Keratinocyte (primary cell): Measurements from ENCODE around the gene ADAT1. TPM values are rescaled to one million over a fixed set of nuclear protein-coding genes. Genes with fewer than 3 reads are reported as not detected.
A peak's percentile ranks its signal among the peaks of the same experiment; 100 is the strongest.

ENCODE experiments used
- DNase-seq: peaks from one replicate; pipeline ENCODE4 v3.0.0-alpha.2; 2011; ENCODE audit warnings: low read depth, missing footprints, low spot score
- FAIRE-seq: peaks from 2 replicates; lab custom pipeline; 2011; peaks lifted over from hg19 to GRCh38; lab: Jason Lieb, UNC
- H2AFZ ChIP-seq: 2 replicates; pipeline ENCODE4 v1.6.0; 2012; ENCODE audit warnings: low read length, control low read depth, inconsistent platforms; ENCODE audit not compliant: control insufficient read depth
- H3K27ac ChIP-seq: 2 replicates; pipeline ENCODE4 v1.5.1; 2011; ENCODE audit warnings: low read length; ENCODE audit not compliant: control insufficient read depth, insufficient read depth
- H3K27me3 ChIP-seq: 3 replicates; pipeline ENCODE4 v1.6.0; 2011; ENCODE audit warnings: low read length; ENCODE audit not compliant: control insufficient read depth, insufficient read depth; ENCODE audit errors: extremely low read depth
- H3K36me3 ChIP-seq, 2 experiments: 2 replicates in 1 of 2; 3 replicates in 1 of 2; pipeline ENCODE4 v1.5.1; 2011; ENCODE audit warnings: low read length in 2 of 2, mild to moderate bottlenecking in 1 of 2; ENCODE audit not compliant: control insufficient read depth in 2 of 2, insufficient read depth in 2 of 2; ENCODE audit errors: extremely low read depth in 1 of 2
- H3K4me1 ChIP-seq: 3 replicates; pipeline ENCODE4 v1.5.1; 2011; ENCODE audit warnings: low read length; ENCODE audit not compliant: control insufficient read depth, insufficient read depth; ENCODE audit errors: extremely low read depth
- H3K4me2 ChIP-seq: 3 replicates; pipeline ENCODE4 v1.6.0; 2011; ENCODE audit warnings: low read depth, low read length; ENCODE audit not compliant: control insufficient read depth, insufficient read depth; ENCODE audit errors: extremely low read depth
- H3K4me3 ChIP-seq, 3 experiments: fragments of 200-600 bp in 1 of 3; sonication (generic) in 1 of 3; 2 replicates in 2 of 3; 3 replicates in 1 of 3; pipeline ENCODE4 v1.5.1; 2011 to 2016; ENCODE audit warnings: low read length in 3 of 3, mild to moderate bottlenecking in 3 of 3, control low read depth in 2 of 3, inconsistent platforms in 1 of 3, low read depth in 1 of 3, mixed read lengths in 1 of 3, mixed run types in 1 of 3, moderate library complexity in 1 of 3; ENCODE audit not compliant: control insufficient read depth in 2 of 3, insufficient read depth in 2 of 3; ENCODE audit errors: extremely low read depth in 1 of 3
- H3K79me2 ChIP-seq: 2 replicates; pipeline ENCODE4 v1.6.0; 2012; ENCODE audit warnings: low read length; ENCODE audit not compliant: control insufficient read depth, insufficient read depth
- H3K9ac ChIP-seq: 3 replicates; pipeline ENCODE4 v1.6.0; 2011; ENCODE audit warnings: low read length; ENCODE audit not compliant: control insufficient read depth, insufficient read depth; ENCODE audit errors: extremely low read depth
- H3K9me1 ChIP-seq: 3 replicates; pipeline ENCODE4 v1.6.0; 2011; ENCODE audit warnings: low read length; ENCODE audit not compliant: control insufficient read depth, insufficient read depth; ENCODE audit errors: extremely low read depth
- H3K9me3 ChIP-seq: 2 replicates; pipeline ENCODE4 v1.5.1; 2012; ENCODE audit warnings: low read depth, low read length; ENCODE audit not compliant: control insufficient read depth
- H4K20me1 ChIP-seq: 3 replicates; pipeline ENCODE4 v1.6.0; 2011; ENCODE audit warnings: low read length; ENCODE audit not compliant: control insufficient read depth, insufficient read depth; ENCODE audit errors: extremely low read depth
- CTCF ChIP-seq, 3 experiments: IDR thresholded peaks in 1 of 3; conservative IDR thresholded peaks in 1 of 3; optimal IDR thresholded peaks in 1 of 3; 2 replicates in 2 of 3; 3 replicates in 1 of 3; pipeline versions ENCODE3 to v1.5.1; 2011; ENCODE audit warnings: low read length in 3 of 3, mild to moderate bottlenecking in 3 of 3, moderate library complexity in 2 of 3, control low read depth in 1 of 3, inconsistent platforms in 1 of 3; ENCODE audit not compliant: insufficient read depth in 2 of 3; ENCODE audit errors: extremely low read depth in 1 of 3
- EZH2 ChIP-seq: IDR thresholded peaks from one replicate; pipeline ENCODE4 v1.6.1; 2012; ENCODE audit warnings: inconsistent platforms, mild to moderate bottlenecking, low read length, moderate library complexity
- dilution Hi-C: fragments of 300-500 bp; cut with MboI; formaldehyde crosslinking; loops from one replicate; pipeline ENCODE4 v1.7.0; 2020; ENCODE audit warnings: low sequenced_read_pairs; ENCODE audit not compliant: extremely low pct_ligation_motif_present
- polyA plus RNA-seq, 5 experiments: library from polyadenylated mRNA; depleted of rRNA in 3 of 5; stranded (reverse) in 3 of 5; stranded (forward) in 1 of 5; unstranded in 1 of 5; fragments of >200 nt; gene quantifications; 1 replicate in 1 of 5; 2 replicates in 3 of 5; 3 replicates in 1 of 5; pipeline versions ENCODE4 v1.2.1 to v1.2.3, GENCODE V29; 2011 to 2012; ENCODE audit warnings: missing spikeins in 2 of 5, low read depth in 1 of 5, low replicate concordance in 1 of 5

The ADAT1 gene
- polyA plus RNA-seq, 1 donor (not counting 4 experiments of a cell fraction or from before 2014, with no cell fraction given) = 34.4 TPM

DNA sequence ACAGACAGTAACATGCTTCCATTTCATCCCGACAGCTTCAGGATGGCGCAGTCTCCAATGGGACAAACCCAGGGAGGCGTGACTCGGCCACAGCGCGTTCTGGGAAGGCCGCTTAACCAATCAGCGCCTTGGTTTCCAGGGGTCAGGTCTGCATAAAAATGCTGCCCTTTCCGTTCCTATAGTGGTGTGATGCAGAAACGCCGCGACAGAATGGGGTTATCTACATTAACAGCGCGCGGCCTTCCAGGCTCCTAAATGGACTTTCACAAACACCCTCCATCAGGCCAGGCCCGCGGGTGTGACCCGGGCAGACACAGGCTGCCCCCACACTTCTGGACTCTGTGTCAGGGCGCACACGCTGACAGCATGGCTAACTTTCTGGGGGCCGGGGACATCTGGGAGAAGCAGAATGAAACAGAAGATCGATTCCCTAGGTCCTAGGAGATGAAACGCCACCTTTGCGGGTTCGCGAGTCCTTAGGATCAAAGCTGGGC, 67.8 kb downstream of the ADAT1 start:
- DNase-seq = no peak
- FAIRE-seq = no peak
- Histone ChIP-seq H3K36me3 (no peaks in the 10 kb centered on the region), H3K4me1 (peaks cover 17% of the 10 kb centered on the region), H3K27ac (peak overlapping the region; percentile 70), H3K9ac (peak overlapping the region; percentile 78), H3K4me3 (peak overlapping the region; percentile 54 to 87 (median 82)), H3K27me3 (no peaks in the 10 kb centered on the region), H3K9me1 (no peaks in the 10 kb centered on the region), H3K9me3 (no peaks in the 10 kb centered on the region), H3K4me2 (peak overlapping the region; percentile 96), H2AFZ (peak overlapping the region; percentile 94), H4K20me1 (no peaks in the 10 kb centered on the region), H3K79me2 (no peaks in the 10 kb centered on the region)
- dilution Hi-C loops = no loop called here
- peak in 1 of 3 experiments; percentile 0 for TF ChIP-seq CTCF (optimal IDR thresholded peaks at IDR 0.05 in 1 of 3, IDR thresholded peaks at IDR 0.05 in 1 of 3, conservative IDR thresholded peaks at IDR 0.05 in 1 of 3; ENCODE audit: extremely low read depth in 1 of 3, insufficient read depth in 2 of 3, low read length in 3 of 3)
- no peak for TF ChIP-seq EZH2

DNA sequence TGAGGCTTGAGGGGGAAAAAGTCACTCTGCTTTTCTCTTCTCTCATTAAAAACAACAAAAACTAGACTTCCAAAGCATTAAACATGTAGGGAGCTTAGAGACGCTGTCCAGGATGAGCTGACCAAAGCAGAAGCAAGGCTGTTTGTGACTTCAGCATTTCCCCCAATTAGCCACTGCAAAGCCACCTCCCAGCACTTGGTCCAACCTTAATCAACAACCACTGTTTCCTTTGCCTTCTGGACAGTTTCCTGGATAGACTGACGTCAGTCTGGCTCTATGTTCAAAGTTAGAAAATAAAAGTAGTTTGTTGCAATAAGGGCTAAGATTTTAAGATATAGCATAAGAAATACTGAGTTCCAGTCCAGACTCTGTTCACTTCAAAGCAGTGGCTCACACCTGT, 70.1 kb downstream of the ADAT1 start:
- no peak overlapping the region for H3K9ac ChIP-seq
- no peaks in the 10 kb centered on the region for H3K9me1 ChIP-seq
- no peak for TF ChIP-seq EZH2
- no peak for TF ChIP-seq CTCF (optimal IDR thresholded peaks at IDR 0.05 in 1 of 3, IDR thresholded peaks at IDR 0.05 in 1 of 3, conservative IDR thresholded peaks at IDR 0.05 in 1 of 3; ENCODE audit: extremely low read depth in 1 of 3, insufficient read depth in 2 of 3, low read length in 3 of 3)
- H3K9me3 ChIP-seq = no peaks in the 10 kb centered on the region
- dilution Hi-C loops = no loop called here
- H3K4me3 ChIP-seq = no peak overlapping the region
- H3K27me3 ChIP-seq = no peaks in the 10 kb centered on the region
- no peaks in the 10 kb centered on the region for H3K79me2 ChIP-seq
- no peaks in the 10 kb centered on the region for H4K20me1 ChIP-seq
- H2AFZ ChIP-seq = no peak overlapping the region
- peaks cover 8% of the 10 kb centered on the region for H3K4me1 ChIP-seq
- H3K36me3 ChIP-seq = no peaks in the 10 kb centered on the region
- FAIRE-seq = no peak
- no peak overlapping the region for H3K4me2 ChIP-seq
- H3K27ac ChIP-seq = no peak overlapping the region
- no peak for DNase-seq
